Measurements from ENCODE around the gene RAPGEF1. TPM values are rescaled to one million over a fixed set of nuclear protein-coding genes. Genes with fewer than 3 reads are reported as not detected.

RAPGEF1 gene
- total and polyA plus RNA-seq, 2 of the 13 experiments (the other 11 are each of a cell fraction or from before 2014, with no cell fraction given), result 21.2 to 38.9 TPM

- no peak for TF ChIP-seq ZNF720 (CRISPR knock-in tag; IDR thresholded peaks at IDR 0.05)
Measured at GRCh38 chr9:131690462-131690861, 49.4 kb downstream of the RAPGEF1 start (continued).

DNA sequence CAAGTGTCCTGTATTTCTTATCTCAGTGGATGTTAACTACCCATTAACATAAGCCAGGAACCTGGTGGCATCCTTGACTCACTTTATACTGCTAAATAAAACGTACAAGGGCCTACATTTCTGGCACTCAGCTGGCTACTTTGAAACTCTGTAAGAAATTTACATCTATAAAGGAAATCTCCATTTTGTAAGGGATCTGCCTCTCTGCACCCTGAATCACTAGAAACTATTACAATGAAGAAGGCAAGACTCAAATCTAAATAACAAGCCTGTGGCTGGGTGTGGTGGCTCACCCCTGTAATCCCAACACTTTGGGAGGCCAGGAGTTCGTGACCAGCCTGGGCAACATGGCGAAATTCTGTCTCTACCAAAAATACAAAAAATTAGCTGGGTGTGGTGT, 51.5 kb downstream of the RAPGEF1 start:
- H3K9ac ChIP-seq (ENCODE audit: insufficient read depth, low read depth, low read length), result no peak overlapping the region
- POLR2A ChIA-PET, result interaction anchor here (0.5 kb wide), 1 partner anchor 23 kb away, joined by 3 read pairs; no protein-coding TSS in a partner anchor
- FAIRE-seq (no peak), DNase-seq (ENCODE audit: low spot score) (no peak), ATAC-seq (no peak)
- no TSS peak for BruUV-seq (replicated peaks)
- no peak overlapping the region for H3K27ac ChIP-seq (ENCODE audit: extremely low read length, insufficient read depth, low read length)
- intact Hi-C loops (cut with micrococcal nuclease; ENCODE audit: unreplicated experiment) (no loop called here), in situ Hi-C loops (cut with HindIII; ENCODE audit: extremely low pct_ligation_motif_present, low pct_unique_long_range_greater_than_20kb) (no loop called here)
- no peaks in the 10 kb centered on the region for H4K20me1 ChIP-seq (ENCODE audit: insufficient read depth, low read length)
- H3K36me3 ChIP-seq (replicated peaks in 1 of 2; ENCODE audit: control insufficient read depth in 1 of 2, insufficient read depth in 2 of 2, low read length in 2 of 2), result no peaks in the 10 kb centered on the region; a peak in 1 of 5 replicates
- CTCF ChIA-PET (ENCODE audit: low intra/inter-chr PET ratio, low total read pairs), result no interaction called here
- no peak overlapping the region for H3K4me2 ChIP-seq (ENCODE audit: low read depth, low read length)
- H3K4me3 ChIP-seq (replicated peaks in 1 of 3; ENCODE audit: insufficient read depth in 1 of 3, low read depth in 2 of 3, low read length in 3 of 3), result no peak overlapping the region
- TF ChIP-seq HNRNPL (IDR thresholded peaks at IDR 0.05; ENCODE audit: low read depth, low read length), result no peak
- no peak for TF ChIP-seq ZNF280B (CRISPR knock-in tag; IDR thresholded peaks at IDR 0.05; ENCODE audit: borderline replicate concordance)
- TF ChIP-seq FOXM1 (CRISPR knock-in tag; IDR thresholded peaks at IDR 0.05), result no peak
- peaks cover 27% of the 10 kb centered on the region for H3K4me1 ChIP-seq (ENCODE audit: insufficient read depth, low read length)
- peaks cover 19% of the 10 kb centered on the region for H3K79me2 ChIP-seq (ENCODE audit: insufficient read depth, low read length)
- WGBS (ENCODE audit: low lambda C conversion rate), result 98% methylated on average over 3 of the region's 3 CpGs
- H3K27me3 ChIP-seq (ENCODE audit: control insufficient read depth in 1 of 2, insufficient read depth in 2 of 2, low read length in 2 of 2), result no peaks in the 10 kb centered on the region
- H3K9me3 ChIP-seq (ENCODE audit: low read length), result no peaks in the 10 kb centered on the region
- no peak overlapping the region for H2AFZ ChIP-seq (ENCODE audit: low read length)
